ENCODE results near the gene DCDC2. TPM values are rescaled to one million over a fixed set of nuclear protein-coding genes. Genes with fewer than 3 reads are reported as not detected.
A peak's percentile ranks its signal among the peaks of the same experiment; 100 is the strongest.

DCDC2 gene
- total RNA-seq, 1 experiment from 2014 or later, result 45.1 TPM

DNA sequence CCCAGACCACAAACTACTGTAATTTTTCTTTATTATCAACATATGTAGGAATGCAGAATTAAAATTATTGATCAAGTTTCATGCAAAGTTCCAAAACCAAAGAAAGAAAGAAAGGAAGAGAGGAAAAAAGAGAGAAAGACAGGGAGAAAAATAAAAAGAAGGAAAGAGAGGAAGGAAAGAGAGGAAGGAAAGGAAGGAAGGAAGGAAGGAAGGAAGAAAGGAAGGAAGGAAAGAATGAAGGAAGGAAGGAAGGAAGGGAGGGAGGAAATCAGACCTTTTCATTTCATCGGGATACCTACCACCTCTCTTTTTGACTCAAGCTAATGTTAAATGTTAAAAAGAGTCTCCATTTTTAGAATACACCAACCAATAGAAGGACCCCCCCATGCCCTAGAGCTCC, 31.9 kb downstream of the DCDC2 start:
- no peaks in the 10 kb centered on the region for H3K36me3 ChIP-seq (ENCODE audit: insufficient read depth, low read length, poor library complexity, severe bottlenecking)
- no peak for TF ChIP-seq EZH2 (IDR thresholded peaks at IDR 0.05; ENCODE audit: borderline replicate concordance, low read depth, low read length, poor library complexity, severe bottlenecking)
- TF ChIP-seq, protein P1, sequence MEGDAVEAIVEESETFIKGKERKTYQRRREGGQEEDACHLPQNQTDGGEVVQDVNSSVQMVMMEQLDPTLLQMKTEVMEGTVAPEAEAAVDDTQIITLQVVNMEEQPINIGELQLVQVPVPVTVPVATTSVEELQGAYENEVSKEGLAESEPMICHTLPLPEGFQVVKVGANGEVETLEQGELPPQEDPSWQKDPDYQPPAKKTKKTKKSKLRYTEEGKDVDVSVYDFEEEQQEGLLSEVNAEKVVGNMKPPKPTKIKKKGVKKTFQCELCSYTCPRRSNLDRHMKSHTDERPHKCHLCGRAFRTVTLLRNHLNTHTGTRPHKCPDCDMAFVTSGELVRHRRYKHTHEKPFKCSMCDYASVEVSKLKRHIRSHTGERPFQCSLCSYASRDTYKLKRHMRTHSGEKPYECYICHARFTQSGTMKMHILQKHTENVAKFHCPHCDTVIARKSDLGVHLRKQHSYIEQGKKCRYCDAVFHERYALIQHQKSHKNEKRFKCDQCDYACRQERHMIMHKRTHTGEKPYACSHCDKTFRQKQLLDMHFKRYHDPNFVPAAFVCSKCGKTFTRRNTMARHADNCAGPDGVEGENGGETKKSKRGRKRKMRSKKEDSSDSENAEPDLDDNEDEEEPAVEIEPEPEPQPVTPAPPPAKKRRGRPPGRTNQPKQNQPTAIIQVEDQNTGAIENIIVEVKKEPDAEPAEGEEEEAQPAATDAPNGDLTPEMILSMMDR (conservative IDR thresholded peaks at IDR 0.05; ENCODE audit: low read depth, low read length), result no peak
- DNase-seq (ENCODE audit: low spot score), result no peak
- no peaks in the 10 kb centered on the region for H3K9me3 ChIP-seq (ENCODE audit: low read depth, low read length, poor library complexity, severe bottlenecking)
- intact Hi-C loops (cut with micrococcal nuclease; ENCODE audit: unreplicated experiment), result no loop called here
- ChIA-PET CTCF (no interaction called here), POLR2A (ENCODE audit: low non-redundant PET) (interaction anchor here (0.6 kb wide), 1 partner anchor 29 kb away, joined by 3 read pairs; no protein-coding TSS in a partner anchor)
- H3K4me3 ChIP-seq (ENCODE audit: low read depth, low read length, poor library complexity, severe bottlenecking), result no peak overlapping the region
- no TSS peak for BruUV-seq (replicated peaks)
- peaks cover 44% of the 10 kb centered on the region for H3K4me1 ChIP-seq (ENCODE audit: insufficient read depth, low read length, poor library complexity, severe bottlenecking)
- H3K27ac ChIP-seq (ENCODE audit: low read depth, low read length, poor library complexity, severe bottlenecking), result no peak overlapping the region
- H3K27me3 ChIP-seq (replicated peaks; ENCODE audit: insufficient read depth, low read depth, low read length, poor library complexity), result no peaks in the 10 kb centered on the region

DNA sequence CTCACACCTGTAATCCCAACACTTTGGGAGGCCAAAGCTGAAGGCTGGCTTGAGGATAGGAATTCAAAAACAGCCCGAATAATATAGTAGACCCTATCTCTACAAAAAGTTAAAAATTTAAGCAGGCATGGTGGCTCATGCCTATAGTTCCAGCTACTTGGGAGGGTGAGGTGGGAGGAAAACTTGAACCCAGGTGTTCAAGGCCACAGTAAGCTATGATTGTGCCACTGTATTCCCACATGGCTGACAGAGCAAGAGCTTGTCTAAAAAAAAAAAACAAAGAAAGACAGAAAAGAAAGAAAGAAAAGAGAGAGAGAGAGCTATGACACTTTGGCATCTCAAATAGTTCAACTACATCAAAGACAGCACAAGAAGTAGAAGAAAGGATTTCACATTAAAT, 33.2 kb downstream of the DCDC2 start:
- Histone ChIP-seq H3K4me3 (ENCODE audit: low read depth, low read length, poor library complexity, severe bottlenecking) (no peak overlapping the region), H3K9me3 (ENCODE audit: low read depth, low read length, poor library complexity, severe bottlenecking) (no peaks in the 10 kb centered on the region), H3K36me3 (ENCODE audit: insufficient read depth, low read length, poor library complexity, severe bottlenecking) (no peaks in the 10 kb centered on the region), H3K27ac (ENCODE audit: low read depth, low read length, poor library complexity, severe bottlenecking) (no peak overlapping the region), H3K27me3 (replicated peaks; ENCODE audit: insufficient read depth, low read depth, low read length, poor library complexity) (no peaks in the 10 kb centered on the region), H3K4me1 (ENCODE audit: insufficient read depth, low read length, poor library complexity, severe bottlenecking) (peaks cover 43% of the 10 kb centered on the region)
- no peak for DNase-seq (ENCODE audit: low spot score)
- intact Hi-C loops (cut with micrococcal nuclease; ENCODE audit: unreplicated experiment), result no loop called here
- POLR2A ChIA-PET (ENCODE audit: low non-redundant PET), result no interaction called here
- BruUV-seq (replicated peaks), result no TSS peak
- CTCF ChIA-PET, result interaction anchor here (0.6 kb wide), 1 partner anchor 80 kb away, joined by 4 read pairs; no protein-coding TSS in a partner anchor
- TF ChIP-seq EZH2 (IDR thresholded peaks at IDR 0.05; ENCODE audit: borderline replicate concordance, low read depth, low read length, poor library complexity, severe bottlenecking), result no peak
- TF ChIP-seq, protein P1 (conservative IDR thresholded peaks at IDR 0.05; ENCODE audit: low read depth, low read length), result no peak

DNA sequence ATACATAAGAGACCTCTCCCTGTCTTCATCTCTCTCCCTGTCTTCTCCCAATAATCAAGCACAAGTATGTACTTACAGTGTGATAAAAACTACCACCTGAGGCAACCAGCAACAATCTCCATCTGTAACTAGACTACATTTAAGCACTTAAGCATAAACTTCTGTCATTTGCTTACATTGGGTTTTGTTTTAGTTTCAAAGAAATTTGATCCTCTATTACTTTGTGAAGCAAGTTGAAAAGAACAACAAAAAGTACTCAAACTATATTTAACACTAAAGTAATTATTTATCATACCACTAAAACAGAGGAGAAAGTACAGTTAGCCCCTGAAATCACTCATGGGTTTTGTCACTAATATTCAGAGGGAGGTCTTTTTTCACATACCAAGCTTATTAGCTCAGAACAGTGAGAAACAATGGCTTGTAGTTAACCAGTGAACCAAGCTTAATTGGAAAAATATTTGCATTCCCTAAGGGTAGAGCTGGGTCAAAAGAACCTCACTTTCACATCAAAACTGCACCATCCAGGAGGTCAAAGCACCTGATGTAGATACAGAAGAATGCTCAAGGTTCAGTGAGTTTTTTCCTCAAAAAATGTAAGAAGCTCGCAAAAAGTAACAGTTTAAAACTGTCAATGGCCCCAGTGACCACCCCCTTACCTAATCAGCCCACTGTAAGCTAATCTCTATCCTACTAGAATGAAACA, 34.1 kb downstream of the DCDC2 start:
- H3K36me3 ChIP-seq (ENCODE audit: insufficient read depth, low read length, poor library complexity, severe bottlenecking), result no peaks in the 10 kb centered on the region
- peaks cover 40% of the 10 kb centered on the region for H3K4me1 ChIP-seq (ENCODE audit: insufficient read depth, low read length, poor library complexity, severe bottlenecking)
- no peak overlapping the region for H3K27ac ChIP-seq (ENCODE audit: low read depth, low read length, poor library complexity, severe bottlenecking)
- no TSS peak for BruUV-seq (replicated peaks)
- no peaks in the 10 kb centered on the region for H3K9me3 ChIP-seq (ENCODE audit: low read depth, low read length, poor library complexity, severe bottlenecking)
- CTCF ChIA-PET, result no interaction called here
- intact Hi-C loops (cut with micrococcal nuclease; ENCODE audit: unreplicated experiment), result no loop called here
- TF ChIP-seq EZH2 (IDR thresholded peaks at IDR 0.05; ENCODE audit: borderline replicate concordance, low read depth, low read length, poor library complexity, severe bottlenecking), result no peak
- TF ChIP-seq, protein P1 (conservative IDR thresholded peaks at IDR 0.05; ENCODE audit: low read depth, low read length), result no peak
- POLR2A ChIA-PET (ENCODE audit: low non-redundant PET), result no interaction called here
- no peak overlapping the region for H3K4me3 ChIP-seq (ENCODE audit: low read depth, low read length, poor library complexity, severe bottlenecking)
- DNase-seq (ENCODE audit: low spot score), result peak; percentile 31
- no peaks in the 10 kb centered on the region for H3K27me3 ChIP-seq (replicated peaks; ENCODE audit: insufficient read depth, low read depth, low read length, poor library complexity)
